Astrocyte (in vitro differentiated cells and primary cell): ENCODE measurements around the gene RASAL1. TPM values are rescaled to one million over a fixed set of nuclear protein-coding genes. Genes with fewer than 3 reads are reported as not detected.

Experiments
- DNase-seq: peaks from one replicate; pipeline ENCODE4 v3.0.0-alpha.2; 2010; ENCODE audit warnings: low read depth
- FAIRE-seq: peaks from 2 replicates; lab custom pipeline; 2011; peaks lifted over from hg19 to GRCh38; lab: Jason Lieb, UNC
- H2AFZ ChIP-seq: 2 replicates; pipeline ENCODE4 v1.6.0; 2012; ENCODE audit warnings: low read depth, low read length, inconsistent platforms
- H3K27ac ChIP-seq: 2 replicates; pipeline ENCODE4 v1.5.1; 2011; ENCODE audit warnings: low read depth, low read length, inconsistent platforms
- H3K27me3 ChIP-seq: 2 replicates; pipeline ENCODE4 v1.6.0; 2011; ENCODE audit warnings: low read length, inconsistent platforms; ENCODE audit not compliant: insufficient read depth
- H3K36me3 ChIP-seq: 2 replicates; pipeline ENCODE4 v1.5.1; 2011; ENCODE audit warnings: low read length, inconsistent platforms; ENCODE audit not compliant: insufficient read depth
- H3K4me1 ChIP-seq: 2 replicates; pipeline ENCODE4 v1.5.1; 2011; ENCODE audit warnings: low read length, inconsistent platforms; ENCODE audit not compliant: insufficient read depth
- H3K4me2 ChIP-seq: 2 replicates; pipeline ENCODE4 v1.6.0; 2012; ENCODE audit warnings: low read length, inconsistent platforms
- H3K4me3 ChIP-seq: 2 replicates; pipeline ENCODE4 v1.5.1; 2011; ENCODE audit warnings: low read depth, mild to moderate bottlenecking, low read length, inconsistent platforms; ENCODE audit not compliant: insufficient read depth
- H3K79me2 ChIP-seq: 2 replicates; pipeline ENCODE4 v1.6.0; 2012; ENCODE audit warnings: mild to moderate bottlenecking, low read length, inconsistent platforms; ENCODE audit not compliant: insufficient read depth
- H3K9ac ChIP-seq: 2 replicates; pipeline ENCODE4 v1.6.0; 2012; ENCODE audit warnings: mild to moderate bottlenecking, low read length, inconsistent platforms
- H3K9me3 ChIP-seq: 2 replicates; pipeline ENCODE4 v1.5.1; 2012; ENCODE audit warnings: low read depth, mild to moderate bottlenecking, low read length, inconsistent platforms; ENCODE audit not compliant: insufficient read depth
- H4K20me1 ChIP-seq: 2 replicates; pipeline ENCODE4 v1.6.0; 2012; ENCODE audit warnings: low read length, inconsistent platforms; ENCODE audit not compliant: insufficient read depth
- H3K27ac Mint-ChIP-seq: one replicate; pipeline ENCODE4 v1.8.0; 2021; ENCODE audit warnings: mild to moderate bottlenecking, mixed read lengths; ENCODE audit not compliant: unreplicated experiment
- H3K27me3 Mint-ChIP-seq: one replicate; pipeline ENCODE4 v1.8.0; 2021; ENCODE audit warnings: low read depth, mixed read lengths; ENCODE audit not compliant: unreplicated experiment
- H3K36me3 Mint-ChIP-seq: one replicate; pipeline ENCODE4 v1.8.0; 2021; ENCODE audit warnings: low read depth, mixed read lengths; ENCODE audit not compliant: unreplicated experiment
- H3K4me1 Mint-ChIP-seq: one replicate; pipeline ENCODE4 v1.8.0; 2021; ENCODE audit warnings: low read depth, mixed read lengths; ENCODE audit not compliant: unreplicated experiment
- H3K4me3 Mint-ChIP-seq: one replicate; pipeline ENCODE4 v1.8.0; 2021; ENCODE audit warnings: mild to moderate bottlenecking, moderate library complexity, mixed read lengths; ENCODE audit not compliant: unreplicated experiment
- H3K9me3 Mint-ChIP-seq: one replicate; pipeline ENCODE4 v1.8.0; 2021; ENCODE audit warnings: mild to moderate bottlenecking, mixed read lengths; ENCODE audit not compliant: unreplicated experiment
- EZH2 ChIP-seq: IDR thresholded peaks from 2 replicates; pipeline ENCODE4 v1.6.1; 2012; ENCODE audit warnings: mild to moderate bottlenecking, low read length, inconsistent platforms; ENCODE audit not compliant: insufficient read depth
- total RNA-seq: library from RNA; stranded (reverse); gene quantifications from 2 replicates; pipeline ENCODE4 v1.2.1, GENCODE V29; 2021
- TF ChIP-seq, protein P1 (sequence below): IDR thresholded peaks from 2 replicates; pipeline ENCODE4 v1.5.1; 2011; ENCODE audit warnings: low read depth, mild to moderate bottlenecking, inconsistent platforms, low read length, moderate library complexity; ENCODE audit not compliant: insufficient read depth

The RASAL1 gene
- total RNA-seq, 1 donor from 2014 or later = 0.48 TPM

DNA sequence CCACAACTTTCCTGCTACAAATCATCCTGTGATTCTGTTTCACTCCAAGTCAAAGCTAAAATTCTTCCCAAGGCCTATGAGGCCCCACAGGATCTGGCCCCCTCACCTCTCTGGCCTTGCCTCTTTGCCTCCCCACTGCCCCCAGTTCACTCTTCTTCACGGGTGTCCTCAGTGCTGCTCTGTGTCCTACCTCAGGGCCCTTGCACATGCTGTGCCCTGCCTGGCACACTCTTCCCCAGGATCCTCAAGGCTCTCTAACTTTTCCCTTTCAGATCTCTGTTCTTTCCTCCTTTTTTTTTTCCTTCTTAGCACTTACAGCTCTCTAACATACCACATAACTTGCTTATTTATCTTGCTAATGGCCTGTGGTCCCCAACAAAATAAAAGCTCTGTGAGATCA is 29.2 kb downstream of the RASAL1 start:
- H3K4me1 Mint-ChIP-seq = no peaks in the 10 kb centered on the region
- H3K27me3 ChIP-seq = peaks cover 9% of the 10 kb centered on the region
- H3K9me3 Mint-ChIP-seq = no peaks in the 10 kb centered on the region
- no peak overlapping the region for H3K27ac ChIP-seq
- H3K4me2 ChIP-seq = no peak overlapping the region
- no peak overlapping the region for H2AFZ ChIP-seq
- H3K36me3 ChIP-seq = no peaks in the 10 kb centered on the region
- no peaks in the 10 kb centered on the region for H3K9me3 ChIP-seq
- peaks cover 1% of the 10 kb centered on the region for H3K36me3 Mint-ChIP-seq
- no peak overlapping the region for H3K4me3 ChIP-seq
- H3K4me1 ChIP-seq = no peaks in the 10 kb centered on the region
- no peak overlapping the region for H3K4me3 Mint-ChIP-seq
- no peak overlapping the region for H3K27ac Mint-ChIP-seq
- DNase-seq (no peak), FAIRE-seq (no peak)
- TF ChIP-seq EZH2 = no peak
- TF ChIP-seq, protein P1, sequence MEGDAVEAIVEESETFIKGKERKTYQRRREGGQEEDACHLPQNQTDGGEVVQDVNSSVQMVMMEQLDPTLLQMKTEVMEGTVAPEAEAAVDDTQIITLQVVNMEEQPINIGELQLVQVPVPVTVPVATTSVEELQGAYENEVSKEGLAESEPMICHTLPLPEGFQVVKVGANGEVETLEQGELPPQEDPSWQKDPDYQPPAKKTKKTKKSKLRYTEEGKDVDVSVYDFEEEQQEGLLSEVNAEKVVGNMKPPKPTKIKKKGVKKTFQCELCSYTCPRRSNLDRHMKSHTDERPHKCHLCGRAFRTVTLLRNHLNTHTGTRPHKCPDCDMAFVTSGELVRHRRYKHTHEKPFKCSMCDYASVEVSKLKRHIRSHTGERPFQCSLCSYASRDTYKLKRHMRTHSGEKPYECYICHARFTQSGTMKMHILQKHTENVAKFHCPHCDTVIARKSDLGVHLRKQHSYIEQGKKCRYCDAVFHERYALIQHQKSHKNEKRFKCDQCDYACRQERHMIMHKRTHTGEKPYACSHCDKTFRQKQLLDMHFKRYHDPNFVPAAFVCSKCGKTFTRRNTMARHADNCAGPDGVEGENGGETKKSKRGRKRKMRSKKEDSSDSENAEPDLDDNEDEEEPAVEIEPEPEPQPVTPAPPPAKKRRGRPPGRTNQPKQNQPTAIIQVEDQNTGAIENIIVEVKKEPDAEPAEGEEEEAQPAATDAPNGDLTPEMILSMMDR = no peak
- H3K79me2 ChIP-seq = no peaks in the 10 kb centered on the region
- no peaks in the 10 kb centered on the region for H4K20me1 ChIP-seq
- H3K27me3 Mint-ChIP-seq = peaks cover 64% of the 10 kb centered on the region
- no peak overlapping the region for H3K9ac ChIP-seq

DNA sequence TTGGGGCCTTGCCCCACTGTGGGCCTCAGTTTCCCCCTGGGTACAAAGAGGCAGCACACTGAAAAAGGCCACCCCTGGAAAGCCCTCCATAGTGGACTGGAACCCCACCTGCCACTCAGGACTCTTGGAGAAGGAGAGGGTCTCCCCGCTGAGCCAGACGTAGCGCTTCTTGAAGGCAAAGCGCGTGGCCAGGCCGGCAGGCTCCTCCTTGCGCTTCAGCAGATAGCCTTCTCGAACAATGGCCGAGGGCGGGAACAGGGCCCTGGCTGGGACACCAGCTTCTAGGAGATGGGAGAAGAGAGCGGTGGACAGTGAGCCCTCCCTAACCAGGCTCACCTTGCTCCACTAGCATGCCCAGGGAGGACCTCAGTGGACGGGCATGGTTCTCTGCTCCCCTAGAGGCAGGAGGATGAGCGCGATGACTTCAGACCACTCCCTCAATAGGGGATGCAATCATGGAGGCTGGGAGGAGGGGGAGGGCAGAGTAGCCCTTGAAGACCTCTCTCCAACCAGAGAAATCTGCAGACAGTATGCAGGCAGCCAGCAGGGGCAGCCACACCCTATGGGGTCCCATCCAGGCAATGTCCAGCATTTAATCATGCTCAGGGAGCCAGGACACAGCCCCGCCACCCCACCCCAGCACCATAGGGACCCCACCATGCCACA is 29.8 kb downstream of the RASAL1 start:
- Mint-ChIP-seq H3K27ac (no peak overlapping the region), H3K9me3 (no peaks in the 10 kb centered on the region), H3K4me3 (no peak overlapping the region), H3K27me3 (peaks cover 60% of the 10 kb centered on the region), H3K4me1 (no peaks in the 10 kb centered on the region), H3K36me3 (peaks cover 1% of the 10 kb centered on the region)
- Histone ChIP-seq H3K9ac (no peak overlapping the region), H3K4me2 (no peak overlapping the region), H3K36me3 (no peaks in the 10 kb centered on the region), H3K27me3 (peaks cover 7% of the 10 kb centered on the region), H2AFZ (no peak overlapping the region), H4K20me1 (no peaks in the 10 kb centered on the region), H3K79me2 (no peaks in the 10 kb centered on the region), H3K4me3 (no peak overlapping the region), H3K27ac (no peak overlapping the region), H3K4me1 (no peaks in the 10 kb centered on the region), H3K9me3 (no peaks in the 10 kb centered on the region)
- DNase-seq = no peak
- TF ChIP-seq, protein P1 = no peak
- TF ChIP-seq EZH2 = no peak
- no peak for FAIRE-seq

DNA sequence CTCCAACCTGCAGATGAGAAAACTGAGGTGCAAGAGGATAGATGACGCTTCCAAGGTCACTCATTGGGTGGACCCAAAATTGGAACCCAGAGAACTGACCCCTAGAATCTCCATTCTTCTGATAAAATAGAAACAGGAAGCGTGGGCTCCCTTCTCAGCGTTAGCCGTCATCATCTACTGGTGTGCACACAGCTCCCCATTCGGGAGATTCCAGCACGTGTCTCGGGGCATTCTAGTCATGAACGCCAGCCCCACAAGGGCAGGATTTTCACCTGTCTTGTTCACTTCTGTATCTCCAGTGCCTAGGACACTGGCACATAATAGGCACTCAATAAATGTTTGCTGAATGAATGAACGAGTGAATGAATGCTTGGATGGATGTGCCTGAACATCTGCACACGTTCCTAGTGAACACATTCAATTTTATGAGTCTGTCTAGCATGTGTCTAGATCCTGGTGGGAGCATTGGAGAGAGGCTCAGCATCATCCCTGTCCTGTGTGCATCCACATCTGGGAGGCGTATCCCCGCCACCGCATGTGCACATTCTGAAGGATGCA is 30.5 kb downstream of the RASAL1 start:
- Histone ChIP-seq H3K4me1 (no peaks in the 10 kb centered on the region), H2AFZ (no peak overlapping the region), H3K9ac (no peak overlapping the region), H4K20me1 (no peaks in the 10 kb centered on the region), H3K36me3 (no peaks in the 10 kb centered on the region), H3K9me3 (no peaks in the 10 kb centered on the region), H3K27ac (no peak overlapping the region), H3K27me3 (peaks cover 3% of the 10 kb centered on the region), H3K4me3 (no peak overlapping the region), H3K79me2 (no peaks in the 10 kb centered on the region), H3K4me2 (no peak overlapping the region)
- no peak for FAIRE-seq
- Mint-ChIP-seq H3K27me3 (peaks cover 60% of the 10 kb centered on the region), H3K4me3 (no peak overlapping the region), H3K27ac (no peak overlapping the region), H3K36me3 (peaks cover 1% of the 10 kb centered on the region), H3K9me3 (no peaks in the 10 kb centered on the region), H3K4me1 (no peaks in the 10 kb centered on the region)
- no peak for DNase-seq
- TF ChIP-seq EZH2 = no peak
- TF ChIP-seq, protein P1 = no peak
